Measurements from ENCODE around the gene VRK2.

Gene VRK2

DNA sequence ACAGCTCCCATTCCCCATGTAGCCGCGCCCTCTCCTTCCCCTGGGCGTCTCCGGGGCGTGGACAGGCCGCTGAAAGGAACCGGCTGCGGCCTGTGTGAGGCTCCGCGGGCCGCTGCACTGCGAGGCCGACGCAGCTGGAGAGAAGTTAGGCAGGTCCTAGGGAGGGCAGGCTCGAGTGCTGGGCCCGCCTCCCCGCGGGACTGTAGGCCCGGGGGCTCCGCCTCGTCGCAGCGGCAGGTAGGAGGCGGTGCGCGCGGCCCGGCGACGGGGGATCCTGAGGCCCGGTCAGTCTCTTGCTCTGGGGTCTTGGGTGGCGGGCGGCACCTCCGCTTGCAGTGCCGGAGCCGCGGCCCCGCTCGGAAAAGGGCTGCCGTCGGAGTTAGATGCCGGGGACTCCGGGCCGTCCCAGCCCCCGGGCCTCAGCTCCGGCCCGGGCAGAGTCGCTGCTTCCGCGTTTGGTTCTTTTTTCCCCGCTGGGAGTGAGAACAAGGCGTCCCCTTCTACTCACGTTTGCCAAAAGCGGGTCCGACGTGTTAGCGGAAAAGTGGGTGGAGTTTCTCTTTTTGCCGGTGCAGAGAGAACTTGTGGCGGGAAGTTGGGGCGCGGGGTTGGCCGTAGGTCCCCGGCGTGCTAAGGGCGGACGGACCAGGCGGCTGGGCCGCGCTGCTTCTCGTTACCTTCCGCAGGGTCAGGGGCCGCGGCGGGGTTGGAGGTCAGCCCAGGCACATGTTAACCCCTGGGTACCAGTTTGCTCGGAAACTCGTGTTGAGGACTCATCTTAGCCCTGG is at the start of gene VRK2:
TSS of gene VRK2 (plus strand) at position 222 of the 788 bp plus-strand sequence. CDS start 2,026 bp downstream, outside the sequence.
- DNase-seq (ENCODE audit: low spot score) = peak; percentile 95

DNA sequence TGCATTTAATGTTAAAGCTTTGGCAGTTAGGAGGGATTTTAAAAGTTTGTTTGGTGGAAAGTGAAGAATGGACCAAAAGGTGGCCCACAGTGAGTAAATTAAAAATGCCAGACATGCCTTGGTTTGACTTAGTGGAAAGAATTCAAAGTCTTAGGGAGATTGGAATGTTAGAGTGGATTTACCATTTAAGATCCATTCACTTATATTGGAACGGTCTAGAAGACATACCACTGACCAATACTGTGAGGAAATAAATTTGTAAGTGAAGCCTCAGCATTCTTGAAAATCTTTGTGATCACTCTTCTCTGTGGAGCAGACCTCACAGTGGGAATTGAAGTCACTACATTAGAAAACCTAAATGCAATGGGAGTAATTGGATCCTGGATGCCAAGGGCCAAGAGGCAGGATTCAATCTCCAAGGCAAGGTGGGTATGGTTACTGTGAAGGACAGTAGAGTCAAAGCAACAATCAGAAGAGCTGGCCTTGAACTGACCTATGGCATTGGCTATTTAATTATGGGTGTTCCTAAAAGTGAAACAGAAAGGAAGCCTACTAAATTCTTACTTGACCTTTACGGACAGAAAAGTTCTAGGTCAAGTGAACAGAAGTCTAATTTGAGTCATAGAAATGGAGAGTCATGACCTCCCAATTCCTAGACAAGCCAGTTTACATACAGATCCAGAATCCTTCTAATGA is 40.2 kb upstream of the VRK2 start:
- DNase-seq (ENCODE audit: low spot score) = no peak

DNA sequence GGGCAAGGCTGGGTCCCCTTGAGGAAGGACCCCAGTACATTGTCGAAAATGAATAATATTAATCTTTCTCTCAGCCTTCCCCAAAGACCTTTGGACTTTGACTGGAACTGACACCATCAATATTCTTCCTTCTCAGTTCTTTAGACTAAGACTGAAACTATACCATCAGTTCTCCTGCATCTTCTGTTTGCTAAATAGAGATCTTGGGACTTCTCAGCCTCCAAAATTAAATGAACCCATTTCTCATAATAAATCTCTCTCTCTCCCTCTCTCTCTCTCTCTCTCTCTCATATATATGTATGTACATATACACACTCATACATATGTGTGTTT is 39.7 kb upstream of the VRK2 start:
- no peak for DNase-seq (ENCODE audit: low spot score)

DNA sequence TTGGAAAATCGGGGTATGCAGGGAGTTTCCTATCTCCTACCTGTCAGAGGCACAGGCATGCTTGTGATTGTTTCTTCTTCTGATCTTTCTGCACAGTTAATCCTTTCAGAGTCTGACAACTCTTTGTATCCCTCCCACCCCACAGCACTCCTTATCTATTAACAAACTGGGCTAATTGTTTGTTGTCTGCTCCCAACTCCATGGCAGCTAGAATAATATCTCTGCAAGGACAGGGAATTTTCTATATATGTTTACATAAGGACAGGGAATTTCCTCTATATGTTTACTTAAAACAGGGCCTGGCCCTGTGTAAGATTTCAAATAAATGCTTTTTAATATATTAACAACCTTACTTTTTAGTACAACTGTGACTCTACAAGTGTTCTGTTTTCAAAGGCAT is 36.0 kb upstream of the VRK2 start:
- DNase-seq (ENCODE audit: low spot score) = no peak

DNA sequence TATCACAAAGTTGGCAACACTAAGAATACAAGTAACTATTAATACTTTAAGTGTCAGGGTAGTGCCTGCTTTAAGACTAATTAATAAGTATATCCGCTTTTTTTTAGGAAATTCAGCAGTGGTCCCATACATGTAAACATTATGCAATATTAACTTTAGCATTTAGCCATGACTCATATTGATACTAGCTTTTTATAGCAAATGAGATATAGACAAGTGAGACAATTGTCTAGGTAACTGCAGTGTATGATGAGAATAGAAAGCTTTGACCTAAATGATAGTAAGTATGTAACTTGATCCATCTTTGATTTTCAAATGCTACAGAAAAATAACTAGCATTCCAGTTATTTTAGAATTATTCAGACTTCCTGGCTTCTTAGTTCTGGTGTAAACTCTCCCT is 27.4 kb upstream of the VRK2 start:
- DNase-seq (ENCODE audit: low spot score) = no peak

DNA sequence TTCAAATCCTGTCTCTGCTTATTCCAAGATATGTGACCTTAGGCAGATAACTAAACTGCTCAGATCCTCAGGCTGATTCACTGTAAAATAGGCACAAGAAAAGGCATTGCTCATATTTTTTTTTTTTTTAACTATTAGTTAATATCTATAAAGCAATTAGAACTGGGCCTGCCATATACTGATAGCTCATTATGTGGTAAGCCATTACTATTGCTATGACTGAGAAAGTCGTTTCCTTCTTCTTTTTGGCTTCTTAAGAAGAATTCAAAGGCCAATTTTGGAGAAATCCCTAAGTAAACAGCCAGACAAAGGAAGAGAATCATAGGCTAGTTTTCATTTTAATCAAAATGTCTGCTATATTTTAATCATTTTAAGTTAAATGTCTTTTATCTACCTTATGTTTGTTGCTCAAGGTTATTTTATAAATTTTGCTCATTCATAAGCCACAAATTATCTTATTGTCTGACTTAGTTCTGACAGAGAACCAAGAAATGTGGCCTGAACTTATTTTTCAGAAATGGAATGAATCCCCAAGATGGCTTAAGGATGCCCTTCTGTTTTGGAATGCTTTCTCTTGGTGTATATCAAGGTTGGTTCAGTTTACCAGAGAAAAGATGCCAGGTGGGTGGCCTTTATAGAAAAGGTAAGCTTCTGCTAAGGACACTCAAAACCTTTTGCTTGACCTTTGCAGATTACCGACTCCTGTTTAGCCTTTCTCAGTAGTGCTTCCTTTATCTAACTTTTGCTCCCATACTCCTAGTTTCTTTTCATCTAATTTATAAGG is 21.3 kb upstream of the VRK2 start:
- DNase-seq (ENCODE audit: low spot score) = no peak

DNA sequence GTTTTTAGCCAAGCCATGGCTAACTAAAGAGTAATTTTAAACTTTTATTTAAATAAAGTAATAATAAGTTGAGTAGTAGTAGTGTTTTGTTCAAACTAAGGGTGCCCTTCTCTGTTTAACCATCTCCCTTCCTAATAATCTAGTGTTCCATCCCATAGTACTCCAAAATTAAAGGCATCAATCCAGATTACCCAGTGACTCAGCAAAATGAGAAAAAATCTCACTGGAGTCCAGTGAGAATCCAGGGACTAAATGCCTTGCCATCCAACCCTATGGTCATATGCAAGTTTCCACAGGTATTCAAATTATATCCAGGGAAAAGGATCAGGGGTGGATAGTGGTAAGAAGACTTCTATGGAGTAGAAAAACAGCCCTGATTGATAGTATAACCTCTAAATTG is 19.6 kb upstream of the VRK2 start:
- no peak for DNase-seq (ENCODE audit: low spot score)

DNA sequence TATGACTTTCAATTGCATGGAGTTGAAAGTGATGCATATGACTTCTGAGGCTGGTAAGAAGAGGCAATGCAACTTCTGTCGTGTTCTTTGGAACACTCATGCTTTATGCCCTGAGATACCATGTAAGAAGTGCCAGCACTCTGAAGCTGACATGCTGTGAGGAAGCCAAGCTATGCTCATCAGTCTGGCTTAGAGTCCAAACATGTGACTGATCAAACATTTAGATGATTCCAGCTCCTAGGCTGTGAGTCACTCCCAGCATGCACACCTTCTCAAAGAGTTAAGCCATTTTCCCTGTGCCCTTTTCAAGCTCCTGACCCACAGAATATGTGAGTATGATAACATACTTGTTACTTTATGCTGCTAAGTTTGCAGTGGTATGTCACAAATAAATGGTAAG is 15.8 kb upstream of the VRK2 start:
- no peak for DNase-seq (ENCODE audit: low spot score)

DNA sequence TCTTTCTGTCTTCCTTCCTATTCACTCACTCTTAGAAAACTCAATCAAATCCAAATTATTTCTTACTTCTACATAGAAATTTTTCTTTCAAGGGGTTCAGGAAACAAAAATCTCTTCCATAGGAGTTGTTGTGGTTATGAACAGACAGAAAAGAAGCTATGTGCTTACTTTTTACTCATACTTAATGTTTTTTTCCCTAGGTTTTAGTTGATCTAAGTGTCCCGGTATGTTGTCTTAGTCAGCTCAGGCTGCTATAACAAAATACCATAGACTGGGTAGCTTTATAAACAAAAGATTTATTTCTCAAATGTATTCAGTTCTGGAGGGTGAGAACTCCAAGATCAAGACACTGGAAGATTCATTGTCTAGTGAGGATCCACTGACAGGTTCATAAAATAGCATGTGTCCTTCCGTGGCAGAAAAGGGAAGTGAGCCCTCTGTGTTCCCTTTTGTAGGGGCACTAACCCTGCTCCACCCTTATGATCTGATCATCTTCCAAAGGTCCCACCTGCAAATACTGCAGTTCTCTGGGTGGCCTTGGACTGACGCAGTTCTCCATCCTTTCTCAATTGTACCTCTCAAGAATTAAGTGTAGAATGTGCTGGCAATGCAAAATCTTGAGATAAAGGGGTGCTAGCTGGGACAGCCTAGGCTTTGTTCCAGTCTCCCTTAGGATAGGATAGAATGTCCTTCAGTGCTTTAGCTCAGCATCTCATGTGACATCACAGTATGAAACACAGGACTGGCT is 14.4 kb upstream of the VRK2 start:
- no peak for DNase-seq (ENCODE audit: low spot score)

DNA sequence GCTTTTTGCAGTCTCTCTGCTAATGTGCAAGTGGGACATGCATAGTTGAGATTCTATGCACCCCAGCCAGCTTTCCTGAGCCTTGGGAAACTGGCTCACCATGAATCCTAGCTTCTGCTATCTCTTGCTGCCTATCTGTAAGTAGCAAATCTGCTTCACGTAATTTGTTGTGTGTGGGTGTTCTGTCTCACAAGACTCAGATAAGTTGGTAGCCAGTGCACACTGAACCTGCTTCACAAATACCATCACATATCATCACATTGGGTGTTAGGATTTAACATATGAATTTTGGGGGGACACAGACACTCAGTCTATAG is 13.9 kb upstream of the VRK2 start:
- no peak for DNase-seq (ENCODE audit: low spot score)

DNA sequence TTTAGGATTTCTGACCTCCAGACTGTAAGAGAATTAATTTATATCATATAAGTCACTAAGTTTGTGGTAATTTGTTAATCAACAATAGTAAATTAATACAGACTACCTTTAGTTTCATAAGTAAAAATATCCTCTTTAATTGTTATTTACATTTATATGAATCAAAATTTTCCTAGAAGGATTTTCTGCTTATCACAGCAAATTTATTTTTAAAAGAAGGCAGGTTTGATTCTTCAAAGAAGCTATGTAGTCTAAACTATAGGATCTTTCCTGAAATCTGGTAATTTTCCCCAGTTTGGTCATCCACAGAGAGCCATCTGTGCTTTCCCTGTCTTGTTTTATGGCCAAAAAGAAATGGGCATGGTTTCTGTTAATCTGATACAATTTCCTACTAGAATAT is 13.1 kb upstream of the VRK2 start:
- DNase-seq (ENCODE audit: low spot score) = no peak

DNA sequence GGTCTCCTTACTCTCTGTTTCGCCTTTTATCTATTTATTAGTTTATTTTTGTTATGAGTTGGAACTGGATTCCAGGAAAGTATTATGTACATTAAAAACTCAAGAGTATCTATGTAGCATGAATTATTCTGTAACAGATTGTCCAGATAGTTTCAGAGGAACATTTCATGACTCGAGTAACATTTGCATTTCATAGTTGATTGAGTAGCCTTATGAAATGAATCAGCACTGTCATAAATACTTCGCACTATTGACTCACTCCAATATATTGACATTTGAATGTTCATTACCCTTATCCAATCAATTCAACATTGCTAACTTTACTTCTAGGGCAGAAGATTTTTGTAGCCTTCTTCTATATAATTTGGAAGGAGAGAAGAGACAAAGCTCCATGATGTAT is 11.3 kb upstream of the VRK2 start:
- no peak for DNase-seq (ENCODE audit: low spot score)

DNA sequence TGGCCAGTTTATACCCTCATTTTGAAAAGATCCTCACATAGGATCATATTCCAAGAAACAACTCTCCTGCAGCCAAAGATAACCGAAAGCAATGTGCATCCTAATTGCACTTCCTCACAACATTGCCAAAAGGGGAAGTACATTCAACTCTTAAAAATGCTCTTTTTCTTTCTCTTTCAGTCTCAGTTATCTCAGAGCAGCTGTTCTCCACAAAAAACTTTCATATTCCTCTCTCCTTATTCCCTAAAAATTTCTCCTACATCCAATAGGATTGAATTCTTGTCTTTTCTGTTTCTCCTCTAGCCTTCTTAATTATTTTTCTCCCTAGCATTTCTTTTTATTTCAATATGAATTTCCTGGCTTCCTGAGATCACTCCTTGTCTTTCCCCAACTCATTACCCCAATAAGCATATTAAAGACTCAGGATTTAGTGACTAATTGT is 7.4 kb upstream of the VRK2 start:
- DNase-seq (ENCODE audit: low spot score) = peak; percentile 30

DNA sequence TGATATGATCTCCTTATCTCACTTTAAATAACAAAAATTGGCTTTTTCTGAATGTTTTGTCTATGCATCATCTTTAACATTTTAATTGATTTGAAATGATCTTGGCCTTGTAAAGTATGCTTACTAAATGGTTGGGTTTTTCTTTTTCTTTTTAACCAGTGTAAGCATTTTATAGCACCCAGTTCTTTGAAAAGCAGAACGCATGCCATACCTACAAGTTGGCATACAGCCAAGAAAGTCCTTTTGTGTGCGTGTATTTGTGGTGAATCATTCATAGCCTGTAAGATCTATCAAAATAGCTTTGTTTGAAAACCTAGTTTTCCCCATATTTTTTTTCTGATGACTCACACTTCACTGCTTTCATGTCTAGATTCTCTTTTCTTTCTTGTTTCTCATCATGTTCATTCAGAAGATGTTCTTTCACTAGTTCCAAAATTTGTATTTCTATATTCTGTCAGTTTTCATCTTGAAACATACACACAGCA is 4.1 kb upstream of the VRK2 start:
- peak; percentile 25 for DNase-seq (ENCODE audit: low spot score)

DNA sequence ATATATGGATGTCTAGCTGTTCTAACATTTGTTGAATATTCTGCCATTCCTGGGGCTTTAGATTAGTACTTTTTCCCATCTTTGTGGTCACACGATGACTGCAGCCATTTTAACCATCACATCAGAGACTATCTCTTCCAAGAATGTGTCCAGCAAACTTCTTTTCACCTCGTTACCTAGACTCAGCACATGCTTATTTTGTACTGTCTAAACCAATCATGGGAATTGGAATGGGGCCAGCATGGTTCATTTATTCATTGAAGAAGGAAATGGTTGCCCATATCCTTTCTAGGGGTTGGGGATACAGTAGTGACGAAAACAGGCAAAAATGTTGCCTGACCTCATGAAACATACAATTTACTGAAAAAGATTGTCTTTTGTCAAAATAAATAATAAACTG is 2.5 kb upstream of the VRK2 start:
- DNase-seq (ENCODE audit: low spot score) = no peak

DNA sequence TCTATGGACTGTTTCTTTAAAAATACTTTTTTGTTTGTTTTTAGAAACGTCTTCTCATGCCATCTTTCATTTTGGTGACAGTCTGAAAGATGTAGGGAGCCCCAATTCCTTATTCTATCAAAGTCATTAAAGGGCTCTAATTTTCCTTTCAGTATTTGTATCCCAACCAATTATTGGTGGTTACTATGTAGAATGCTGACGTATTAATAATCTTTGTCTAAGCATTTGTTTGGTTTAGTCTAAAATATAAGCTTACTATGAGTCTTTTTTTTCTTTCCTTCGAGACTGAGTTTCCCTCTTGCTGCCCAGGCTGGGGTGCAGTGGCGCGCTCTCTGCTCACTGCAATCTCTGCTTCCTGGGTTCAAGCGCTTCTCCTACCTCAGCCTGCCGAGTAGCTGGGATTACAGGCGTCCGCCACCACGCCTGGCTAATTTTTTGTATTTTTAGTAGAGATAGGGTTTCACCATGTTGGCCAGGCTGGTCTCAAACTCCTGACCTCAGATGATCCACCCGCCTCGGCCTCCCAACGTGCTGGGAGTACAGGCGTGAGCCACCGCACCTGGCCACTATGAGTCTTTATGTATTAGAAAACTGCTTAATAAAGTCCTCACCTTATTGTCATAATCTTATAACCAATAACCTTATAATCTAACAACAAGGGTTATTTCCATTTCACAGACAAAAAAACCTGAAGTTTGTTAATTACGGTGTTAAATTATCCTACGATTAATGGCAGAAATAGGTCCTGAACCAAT is 849 bp upstream of the VRK2 start:
- DNase-seq (ENCODE audit: low spot score) = no peak

DNA sequence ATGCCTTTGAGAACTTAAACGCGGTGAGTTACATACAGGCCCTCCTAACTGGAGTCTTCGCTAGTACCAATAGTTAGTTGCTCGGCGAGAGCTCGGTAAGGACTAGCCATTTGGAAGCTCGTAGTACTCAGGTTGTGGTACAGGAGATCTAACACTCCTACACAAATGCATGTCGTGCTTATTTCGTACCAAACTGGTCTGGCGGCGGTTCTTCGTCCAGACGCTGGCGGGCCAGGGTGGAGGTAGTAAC is 346 bp upstream of the VRK2 start:
- no peak for DNase-seq (ENCODE audit: low spot score)

DNA sequence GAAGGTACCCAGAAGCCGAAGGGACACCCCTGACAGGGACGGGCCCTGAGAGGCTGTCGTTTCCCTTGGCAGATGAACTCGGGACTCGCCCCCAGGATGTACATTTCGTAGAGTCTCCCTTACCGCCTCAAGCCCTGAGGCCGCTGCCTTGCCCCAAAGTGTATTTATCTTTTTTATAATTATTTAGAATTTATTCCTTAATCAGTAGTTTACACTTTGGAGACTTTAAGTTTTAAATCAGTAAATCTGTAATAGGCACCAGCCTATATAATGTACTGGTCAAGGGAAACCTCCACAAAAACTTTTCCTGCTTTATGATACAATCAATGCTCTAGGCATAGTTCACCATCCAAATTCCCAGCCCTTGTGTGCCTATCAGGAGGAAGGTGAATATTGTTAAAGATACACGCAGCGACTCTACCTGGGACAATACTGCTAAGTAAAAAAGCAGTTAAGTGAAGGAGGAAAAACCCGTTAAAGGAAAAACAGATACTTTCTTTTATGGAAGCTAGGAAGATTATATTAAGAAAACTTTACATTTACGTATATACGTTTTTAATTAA is 848 bp downstream of the VRK2 start:
- no peak for DNase-seq (ENCODE audit: low spot score)

DNA sequence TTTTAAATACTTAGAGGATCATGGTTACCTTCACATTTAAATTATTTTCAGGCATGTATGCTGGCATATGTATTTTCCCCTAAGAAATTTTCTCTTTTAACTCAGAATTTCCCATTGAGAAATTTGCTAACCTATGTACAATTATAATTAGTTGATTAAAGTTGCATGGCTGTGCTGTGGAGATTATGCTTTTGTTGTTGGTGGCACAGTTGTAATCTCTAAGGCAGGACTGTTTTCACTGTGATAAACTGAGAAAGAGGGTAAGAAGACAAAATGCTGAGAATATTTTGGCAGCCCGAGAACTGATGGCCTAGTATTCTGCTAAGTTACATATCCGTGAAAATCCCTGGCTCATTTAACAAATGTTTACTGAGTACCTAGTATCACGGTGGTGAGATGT is 1.4 kb downstream of the VRK2 start:
- DNase-seq (ENCODE audit: low spot score) = no peak

DNA sequence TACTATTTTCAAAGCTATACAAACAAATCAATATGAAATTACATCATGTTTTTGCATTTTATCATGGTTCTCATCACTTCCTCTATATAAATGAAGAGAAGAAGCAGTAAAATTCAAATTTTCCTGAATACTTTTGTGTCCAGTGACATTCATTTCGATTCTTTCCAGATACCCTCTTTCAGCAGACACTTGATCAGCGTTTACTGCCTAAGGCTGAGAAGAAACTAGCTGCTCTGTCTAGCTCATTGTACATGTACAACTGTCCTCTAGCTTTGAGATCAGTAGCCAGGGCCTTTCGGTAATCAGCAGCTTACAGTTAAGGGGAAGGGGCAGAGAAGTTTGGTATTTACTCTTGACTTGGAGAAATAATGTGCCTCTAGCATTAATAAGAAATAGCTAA is 4.8 kb downstream of the VRK2 start:
- no peak for DNase-seq (ENCODE audit: low spot score)

DNA sequence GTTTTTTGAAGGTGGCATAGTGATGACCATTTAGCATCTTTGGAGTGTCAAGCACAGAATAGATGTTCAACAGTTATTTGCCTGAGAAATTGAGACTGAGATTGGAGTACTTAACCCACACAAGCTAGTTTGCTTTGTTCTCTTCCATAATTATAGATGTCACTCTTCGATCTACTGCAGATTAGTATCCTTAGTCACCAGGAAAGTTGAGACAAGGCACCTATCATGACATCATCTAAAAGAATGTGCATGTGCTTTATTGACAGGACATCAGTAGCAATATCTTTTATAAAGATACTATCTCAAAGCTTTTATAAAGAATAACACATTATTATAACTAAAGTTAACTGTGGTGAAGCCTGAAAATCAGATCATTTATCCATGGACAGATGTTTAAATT is 6.4 kb downstream of the VRK2 start:
- DNase-seq (ENCODE audit: low spot score) = no peak

DNA sequence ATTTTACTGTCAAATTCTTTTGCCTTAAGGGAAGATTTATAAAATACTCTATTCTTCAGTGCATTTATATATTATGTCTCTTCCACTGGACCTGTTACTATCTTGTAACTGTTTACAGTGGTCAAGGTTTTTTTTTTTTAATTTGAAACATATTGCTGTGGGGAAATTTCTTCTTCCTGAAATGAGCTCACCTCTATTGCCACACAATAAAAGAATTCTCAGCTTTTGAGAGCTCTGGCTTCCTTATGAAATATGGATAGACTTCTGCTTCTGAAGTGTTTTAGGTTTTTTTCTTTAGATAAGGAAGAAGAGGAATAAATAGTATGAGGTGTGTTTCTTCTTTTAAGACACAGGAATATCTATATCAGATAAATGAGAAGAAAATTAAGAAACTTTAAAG is 7.7 kb downstream of the VRK2 start:
- DNase-seq (ENCODE audit: low spot score) = peak; percentile 59

Data from AG20443 (cell line).